H1 (cell line): ENCODE measurements around the gene ZFAND6. TPM values are rescaled to one million over a fixed set of nuclear protein-coding genes. Genes with fewer than 3 reads are reported as not detected.

Experiments used
- CTCF ChIA-PET: fragments of 300-600 bp; sonication (Branson Sonifier 250); formaldehyde crosslinking; loops from one replicate; lab custom pipeline; 2021; ENCODE audit not compliant: partially characterized antibody; lab: Charles Lee
- POLR2A ChIA-PET: fragments of 300-600 bp; sonication (Branson Sonifier 250); formaldehyde crosslinking; loops from one replicate; lab custom pipeline; 2021; ENCODE audit warnings: inconsistent platforms; ENCODE audit not compliant: partially characterized antibody; lab: Charles Lee
- DNase-seq, 2 experiments: peaks; one replicate each; pipeline versions ENCODE4 v3.0.0 to v3.0.0-alpha.2; 2010 to 2022; ENCODE audit warnings: low spot score in 2 of 2, low read depth in 1 of 2, mixed read lengths in 1 of 2
- FAIRE-seq: peaks from 2 replicates; lab custom pipeline; 2011; peaks lifted over from hg19 to GRCh38; lab: Jason Lieb, UNC
- H2AFZ ChIP-seq: 2 replicates; pipeline ENCODE4 v1.8.1; 2012; ENCODE audit warnings: low read length, inconsistent platforms
- H2AK5ac ChIP-seq: 2 replicates; pipeline ENCODE4 v1.6.1; 2013; ENCODE audit warnings: low read depth, low read length
- H2BK120ac ChIP-seq: replicated peaks from 2 replicates; pipeline ENCODE3; 2013; ENCODE audit warnings: low read depth, low read length, inconsistent platforms
- H2BK12ac ChIP-seq: 2 replicates; pipeline ENCODE4 v1.6.1; 2013; ENCODE audit warnings: low read depth, low read length
- H2BK15ac ChIP-seq: 2 replicates; pipeline ENCODE4 v1.6.1; 2013; ENCODE audit warnings: low read length
- H2BK20ac ChIP-seq: 2 replicates; pipeline ENCODE4 v1.6.1; 2013; ENCODE audit warnings: low read length
- H2BK5ac ChIP-seq: 2 replicates; pipeline ENCODE4 v1.6.1; 2013; ENCODE audit warnings: low read depth, low read length
- H3K14ac ChIP-seq: 2 replicates; pipeline ENCODE4 v1.6.1; 2013; ENCODE audit warnings: inconsistent platforms; ENCODE audit not compliant: insufficient read length
- H3K18ac ChIP-seq: 2 replicates; pipeline ENCODE4 v1.6.1; 2013; ENCODE audit warnings: low read length; ENCODE audit errors: extremely low read depth
- H3K23ac ChIP-seq: 2 replicates; pipeline ENCODE4 v1.6.1; 2013; ENCODE audit warnings: inconsistent platforms; ENCODE audit not compliant: insufficient read length
- H3K23me2 ChIP-seq: 2 replicates; pipeline ENCODE4 v1.6.1; 2013; ENCODE audit warnings: low read depth, low read length
- H3K27ac ChIP-seq: 2 replicates; pipeline ENCODE4 v1.6.1; 2011; ENCODE audit warnings: low read depth, low read length, inconsistent platforms
- H3K27me3 ChIP-seq, 4 experiments: replicated peaks in 1 of 4; 1 replicate in 1 of 4; 2 replicates in 3 of 4; pipeline versions ENCODE4 v1.6.1 to v1.8.1; 2011 to 2013; ENCODE audit warnings: low read length in 3 of 4, mild to moderate bottlenecking in 3 of 4, inconsistent platforms in 2 of 4, mixed read lengths in 2 of 4, moderate library complexity in 1 of 4; ENCODE audit not compliant: control insufficient read depth in 3 of 4, insufficient read depth in 3 of 4; ENCODE audit errors: extremely low read depth in 1 of 4
- H3K36me3 ChIP-seq, 4 experiments: 2 replicates each; pipeline versions ENCODE4 v1.6.1 to v1.8.1; 2011 to 2013; ENCODE audit warnings: mild to moderate bottlenecking in 4 of 4, low read length in 3 of 4, moderate library complexity in 2 of 4, control low read depth in 1 of 4, inconsistent platforms in 1 of 4; ENCODE audit not compliant: insufficient read depth in 4 of 4, control insufficient read depth in 2 of 4
- H3K4ac ChIP-seq: replicated peaks from 2 replicates; pipeline ENCODE3; 2013; ENCODE audit warnings: low read length, low read depth, mixed read lengths, inconsistent platforms; ENCODE audit not compliant: insufficient read length
- H3K4me1 ChIP-seq, 4 experiments: replicated peaks in 1 of 4; 1 replicate in 1 of 4; 2 replicates in 3 of 4; pipeline versions ENCODE4 v1.6.1 to v1.8.1; 2011 to 2013; ENCODE audit warnings: low read length in 3 of 4, inconsistent platforms in 2 of 4, mixed read lengths in 1 of 4; ENCODE audit not compliant: insufficient read depth in 4 of 4, control insufficient read depth in 3 of 4
- H3K4me2 ChIP-seq, 2 experiments: 2 replicates each; pipeline versions ENCODE4 v1.6.1 to v1.8.1; 2011 to 2013; ENCODE audit warnings: low read depth in 2 of 2, low read length in 2 of 2, control low read depth in 1 of 2, inconsistent platforms in 1 of 2, mild to moderate bottlenecking in 1 of 2; ENCODE audit not compliant: insufficient read depth in 1 of 2
- H3K4me3 ChIP-seq, 4 experiments: fragments of 200-600, 300-600 bp in 1 of 4; sonication (generic), shearing (Covaris generic), sonication (Bioruptor Twin) in 1 of 4; 2 replicates each; pipeline versions ENCODE4 v1.5.1 to v1.8.1; 2011 to 2016; ENCODE audit warnings: low read length in 4 of 4, low read depth in 3 of 4, control low read depth in 2 of 4, inconsistent platforms in 2 of 4, mild to moderate bottlenecking in 2 of 4, mixed read lengths in 1 of 4, moderate library complexity in 1 of 4; ENCODE audit not compliant: insufficient read depth in 2 of 4; ENCODE audit errors: extremely low read depth in 1 of 4
- H3K56ac ChIP-seq: replicated peaks from 2 replicates; pipeline ENCODE3; 2013; ENCODE audit warnings: low read depth, mild to moderate bottlenecking, mixed read lengths, low read length, inconsistent platforms; ENCODE audit not compliant: insufficient read length
- H3K79me1 ChIP-seq: 2 replicates; pipeline ENCODE4 v1.6.1; 2013; ENCODE audit warnings: low read depth, low read length, control low read depth
- H3K79me2 ChIP-seq, 2 experiments: 2 replicates each; pipeline versions ENCODE4 v1.6.1 to v1.8.1; 2012 to 2013; ENCODE audit warnings: low read length in 2 of 2, mild to moderate bottlenecking in 2 of 2, inconsistent platforms in 1 of 2; ENCODE audit not compliant: insufficient read depth in 2 of 2, control insufficient read depth in 1 of 2
- H3K9ac ChIP-seq, 4 experiments: replicated peaks in 1 of 4; 1 replicate in 1 of 4; 2 replicates in 3 of 4; pipeline versions ENCODE4 v1.6.1 to v1.8.1; 2011 to 2013; ENCODE audit warnings: low read depth in 3 of 4, low read length in 3 of 4, control low read depth in 2 of 4, mild to moderate bottlenecking in 2 of 4, moderate library complexity in 2 of 4, inconsistent platforms in 1 of 4; ENCODE audit errors: extremely low read depth in 1 of 4
- H3K9me3 ChIP-seq, 2 experiments: 2 replicates each; pipeline versions ENCODE4 v1.6.1 to v1.8.1; 2012 to 2013; ENCODE audit warnings: mild to moderate bottlenecking in 2 of 2, moderate library complexity in 2 of 2, control low read depth in 1 of 2, inconsistent platforms in 1 of 2, low read depth in 1 of 2, low read length in 1 of 2, mixed read lengths in 1 of 2; ENCODE audit not compliant: insufficient read depth in 2 of 2
- H4K20me1 ChIP-seq, 2 experiments: replicated peaks in 1 of 2; 2 replicates each; pipeline versions ENCODE3 to v1.8.1; 2011 to 2013; ENCODE audit warnings: inconsistent platforms in 2 of 2, low read length in 2 of 2, mild to moderate bottlenecking in 1 of 2; ENCODE audit not compliant: insufficient read depth in 2 of 2, control insufficient read depth in 1 of 2
- H4K5ac ChIP-seq: 2 replicates; pipeline ENCODE4 v1.6.1; 2013; ENCODE audit warnings: low read length, low read depth, mixed read lengths, inconsistent platforms; ENCODE audit not compliant: insufficient read length
- H4K8ac ChIP-seq: 2 replicates; pipeline ENCODE4 v1.8.0; 2013; ENCODE audit warnings: mild to moderate bottlenecking, moderate library complexity, low read length, inconsistent platforms; ENCODE audit not compliant: insufficient read depth; ENCODE audit errors: extremely low read depth
- H4K91ac ChIP-seq: replicated peaks from 2 replicates; pipeline ENCODE3; 2013; ENCODE audit warnings: low read length, mixed read lengths, inconsistent platforms; ENCODE audit not compliant: insufficient read length
- JUN ChIP-seq: IDR thresholded peaks from 2 replicates; pipeline ENCODE4 v1.6.1; 2011; ENCODE audit warnings: low read depth, mild to moderate bottlenecking, improper control_type of control experiment, low read length
- MAFK ChIP-seq: IDR thresholded peaks from 2 replicates; pipeline ENCODE4 v1.6.1; 2012; ENCODE audit warnings: low read depth, mild to moderate bottlenecking, improper control_type of control experiment, low read length
- RXRA ChIP-seq: IDR thresholded peaks from 2 replicates; pipeline ENCODE4 v1.6.1; 2011; ENCODE audit warnings: low read depth, mild to moderate bottlenecking, low read length, moderate library complexity; ENCODE audit not compliant: insufficient read depth
- SIN3A ChIP-seq, 2 experiments: IDR thresholded peaks in 1 of 2; conservative IDR thresholded peaks in 1 of 2; 2 replicates each; pipeline ENCODE4 v1.6.1; 2011 to 2012; ENCODE audit warnings: low read length in 2 of 2, improper control_type of control experiment in 1 of 2, low read depth in 1 of 2, mild to moderate bottlenecking in 1 of 2
- SP1 ChIP-seq: IDR thresholded peaks from 2 replicates; pipeline ENCODE4 v1.6.1; 2011; ENCODE audit warnings: low read depth, low read length
- WGBS, 2 experiments: shearing (Covaris generic) in 1 of 2; methylation state at CpG; one replicate each; pipeline versions ENCODE4 v1.1.6 to v1.1.7; 2013 to 2015; ENCODE audit warnings: low lambda C conversion rate in 2 of 2, mixed read lengths in 2 of 2, inconsistent platforms in 1 of 2, low coverage in 1 of 2, missing lambda C conversion rate in 1 of 2; ENCODE audit not compliant: insufficient replicate concordance in 2 of 2, insufficient coverage in 1 of 2, insufficient read length in 1 of 2; ENCODE audit errors: extremely low coverage in 1 of 2, missing lambda C conversion rate in 1 of 2; 5-methylcytosine and 5-hydroxymethylcytosine counted together
- polyA plus RNA-seq, 7 experiments: library from polyadenylated mRNA; depleted of rRNA in 3 of 7; stranded (reverse) in 5 of 7; unstranded in 2 of 7; fragments of >200 nt in 5 of 7; fragments of 200-250 nt in 2 of 7; gene quantifications; 1 replicate in 5 of 7; 2 replicates in 1 of 7; 4 replicates in 1 of 7; pipeline versions ENCODE4 v1.2.1 to v1.2.3, GENCODE V29; 2011 to 2013; ENCODE audit warnings: missing spikeins in 2 of 7, mixed read lengths in 2 of 7
- total RNA-seq: library from RNA; stranded (reverse); fragmentation: NEBNext Ultra II Directional; extraction: Animal tissue kit (Norgen Biotek cat#: 25700); gene quantifications from 2 replicates; pipeline ENCODE4 v1.2.1, GENCODE V29; 2021

The ZFAND6 gene
- total and polyA plus RNA-seq, 2 of the 8 experiments (the other 6 are each of a cell fraction or from before 2014, with no cell fraction given) = 136 to 237 TPM

DNA sequence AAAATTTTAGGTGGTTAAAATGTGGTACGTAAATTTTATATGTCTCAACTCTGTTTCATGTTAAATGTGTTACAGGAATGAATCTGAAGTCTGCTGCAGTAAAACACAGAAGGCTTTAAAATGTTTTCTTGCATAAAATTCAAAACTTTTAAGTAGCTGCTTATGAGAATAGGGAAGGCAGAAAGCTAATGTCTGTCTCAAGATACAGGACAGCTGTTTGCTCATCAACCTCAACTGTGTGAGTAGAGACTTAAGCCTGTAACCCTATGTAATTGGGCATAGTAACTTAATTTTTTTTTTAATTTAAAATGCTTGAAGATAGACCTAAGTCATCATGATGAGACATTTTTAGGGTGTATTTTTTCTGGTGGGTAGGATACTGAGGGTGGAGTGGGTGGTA is 38.9 kb downstream of the ZFAND6 start:
- H3K36me3 ChIP-seq = no peaks in the 10 kb centered on the region; a peak in 1 of 8 replicates
- no peak overlapping the region for H2BK15ac ChIP-seq
- no peak overlapping the region; the same call in 1 of the 2 replicates for H4K8ac ChIP-seq
- no peak overlapping the region for H4K91ac ChIP-seq
- peaks cover 5 to 10% of the 10 kb centered on the region in 2 experiments for H4K20me1 ChIP-seq
- H3K79me2 ChIP-seq = peaks cover 0 to 94% of the 10 kb centered on the region in 2 experiments; a peak in 3 of 4 replicates
- no peak overlapping the region for H2BK20ac ChIP-seq
- no peak overlapping the region for H4K5ac ChIP-seq
- H3K27ac ChIP-seq = no peak overlapping the region
- H3K27me3 ChIP-seq = no peaks in the 10 kb centered on the region
- no peak overlapping the region for H3K4me2 ChIP-seq
- no peak overlapping the region for H3K18ac ChIP-seq
- no peaks in the 10 kb centered on the region; a peak in 1 of 7 replicates for H3K4me1 ChIP-seq
- TF ChIP-seq RXRA (no peak), SP1 (no peak), MAFK (no peak), JUN (no peak), SIN3A (conservative IDR thresholded peaks at IDR 0.05 in 1 of 2, IDR thresholded peaks at IDR 0.05 in 1 of 2; ENCODE audit: low read depth in 1 of 2, low read length in 2 of 2) (no peak)
- TF ChIP-seq, all 59 proteins: peak for 0
- no peaks in the 10 kb centered on the region for H3K9me3 ChIP-seq
- no peak overlapping the region for H2AK5ac ChIP-seq
- POLR2A ChIA-PET = interaction anchor here (0.6 kb wide), 1 partner anchor 204 kb away, joined by 3 read pairs; no protein-coding TSS in a partner anchor
- H2BK12ac ChIP-seq = no peak overlapping the region
- H3K14ac ChIP-seq = no peak overlapping the region
- no peak overlapping the region for H2AFZ ChIP-seq
- CTCF ChIA-PET = interaction anchor here (1.2 to 1.8 kb wide), 2 partner anchors 12 to 37 kb away, joined by 3 to 5 read pairs; no protein-coding TSS in a partner anchor
- no peak overlapping the region for H3K56ac ChIP-seq
- no peak overlapping the region for H2BK120ac ChIP-seq
- H3K79me1 ChIP-seq = no peaks in the 10 kb centered on the region; the same call in none of the 2 replicates
- WGBS, 2 experiments = 86% methylated on average over 1 of the region's 1 CpG; no CpG with 5 or more reads in 1 of the 2 experiments
- H3K4me3 ChIP-seq = no peak overlapping the region
- H3K4ac ChIP-seq = no peak overlapping the region
- H3K9ac ChIP-seq = no peak overlapping the region
- H3K23ac ChIP-seq = no peak overlapping the region
- DNase-seq = no peak
- no peaks in the 10 kb centered on the region for H3K23me2 ChIP-seq
- FAIRE-seq = no peak
- H2BK5ac ChIP-seq = no peak overlapping the region
